ENCODE data around the gene DEXI. TPM values are rescaled to one million over a fixed set of nuclear protein-coding genes. Genes with fewer than 3 reads are reported as not detected.

Gene DEXI
- total and polyA plus RNA-seq, 2 of the 13 experiments (the other 11 are each of a cell fraction or from before 2014, with no cell fraction given), result 51.5 to 70.4 TPM

GRCh38 chr16:10988164-10988803 is 46.0 kb upstream of the DEXI start (continued):
- TF ChIP-seq SMARCE1 (IDR thresholded peaks at IDR 0.05; ENCODE audit: borderline replicate concordance), result no peak
- no peak for TF ChIP-seq ZBTB2 (CRISPR knock-in tag; IDR thresholded peaks at IDR 0.05; ENCODE audit: low read depth)
- TF ChIP-seq, protein P1, sequence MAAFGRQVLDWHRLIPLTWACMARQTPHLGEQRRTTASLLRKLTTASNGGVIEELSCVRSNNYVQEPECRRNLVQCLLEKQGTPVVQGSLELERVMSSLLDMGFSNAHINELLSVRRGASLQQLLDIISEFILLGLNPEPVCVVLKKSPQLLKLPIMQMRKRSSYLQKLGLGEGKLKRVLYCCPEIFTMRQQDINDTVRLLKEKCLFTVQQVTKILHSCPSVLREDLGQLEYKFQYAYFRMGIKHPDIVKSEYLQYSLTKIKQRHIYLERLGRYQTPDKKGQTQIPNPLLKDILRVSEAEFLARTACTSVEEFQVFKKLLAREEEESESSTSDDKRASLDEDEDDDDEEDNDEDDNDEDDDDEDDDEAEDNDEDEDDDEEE (CRISPR knock-in tag; IDR thresholded peaks at IDR 0.05), result no peak
- no peak for TF ChIP-seq ZNF180 (CRISPR knock-in tag; IDR thresholded peaks at IDR 0.05; ENCODE audit: borderline replicate concordance, low read depth)
- 0 out of 2 replicates have a peak, but pooled peaks have one; percentile 37 for TF ChIP-seq ZNF761 (CRISPR knock-in tag; conservative IDR thresholded peaks at IDR 0.05)
- TF ChIP-seq, protein P2, sequence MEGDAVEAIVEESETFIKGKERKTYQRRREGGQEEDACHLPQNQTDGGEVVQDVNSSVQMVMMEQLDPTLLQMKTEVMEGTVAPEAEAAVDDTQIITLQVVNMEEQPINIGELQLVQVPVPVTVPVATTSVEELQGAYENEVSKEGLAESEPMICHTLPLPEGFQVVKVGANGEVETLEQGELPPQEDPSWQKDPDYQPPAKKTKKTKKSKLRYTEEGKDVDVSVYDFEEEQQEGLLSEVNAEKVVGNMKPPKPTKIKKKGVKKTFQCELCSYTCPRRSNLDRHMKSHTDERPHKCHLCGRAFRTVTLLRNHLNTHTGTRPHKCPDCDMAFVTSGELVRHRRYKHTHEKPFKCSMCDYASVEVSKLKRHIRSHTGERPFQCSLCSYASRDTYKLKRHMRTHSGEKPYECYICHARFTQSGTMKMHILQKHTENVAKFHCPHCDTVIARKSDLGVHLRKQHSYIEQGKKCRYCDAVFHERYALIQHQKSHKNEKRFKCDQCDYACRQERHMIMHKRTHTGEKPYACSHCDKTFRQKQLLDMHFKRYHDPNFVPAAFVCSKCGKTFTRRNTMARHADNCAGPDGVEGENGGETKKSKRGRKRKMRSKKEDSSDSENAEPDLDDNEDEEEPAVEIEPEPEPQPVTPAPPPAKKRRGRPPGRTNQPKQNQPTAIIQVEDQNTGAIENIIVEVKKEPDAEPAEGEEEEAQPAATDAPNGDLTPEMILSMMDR (CRISPR knock-in tag; IDR thresholded peaks at IDR 0.05), result peak; percentile 51
- no peak for TF ChIP-seq LCORL (IDR thresholded peaks at IDR 0.05)
- no peak for TF ChIP-seq LCORL (CRISPR knock-in tag; IDR thresholded peaks at IDR 0.05)
- TF ChIP-seq FOSL1 (CRISPR knock-in tag; IDR thresholded peaks at IDR 0.05; ENCODE audit: borderline replicate concordance), result no peak
- TF ChIP-seq ZC3H13 (CRISPR knock-in tag; IDR thresholded peaks at IDR 0.05), result no peak
- no peak for TF ChIP-seq ZNF839 (CRISPR knock-in tag; IDR thresholded peaks at IDR 0.05; ENCODE audit: borderline replicate concordance)
- TF ChIP-seq ZNF501 (CRISPR knock-in tag; IDR thresholded peaks at IDR 0.05), result no peak
- peak; percentile 66 for TF ChIP-seq STAG1 (CRISPR knock-in tag; IDR thresholded peaks at IDR 0.05)
- TF ChIP-seq DZIP1 (CRISPR knock-in tag; IDR thresholded peaks at IDR 0.05), result no peak
- TF ChIP-seq SCMH1 (CRISPR knock-in tag; IDR thresholded peaks at IDR 0.05; ENCODE audit: borderline replicate concordance), result no peak
- TF ChIP-seq XRCC5 (optimal IDR thresholded peaks at IDR 0.05; ENCODE audit: low read length), result peak; percentile 62
- TF ChIP-seq PAWR (CRISPR knock-in tag; IDR thresholded peaks at IDR 0.05; ENCODE audit: borderline replicate concordance), result 0 out of 2 replicates have a peak, but pooled peaks have one; percentile 28
- TF ChIP-seq, protein P3, sequence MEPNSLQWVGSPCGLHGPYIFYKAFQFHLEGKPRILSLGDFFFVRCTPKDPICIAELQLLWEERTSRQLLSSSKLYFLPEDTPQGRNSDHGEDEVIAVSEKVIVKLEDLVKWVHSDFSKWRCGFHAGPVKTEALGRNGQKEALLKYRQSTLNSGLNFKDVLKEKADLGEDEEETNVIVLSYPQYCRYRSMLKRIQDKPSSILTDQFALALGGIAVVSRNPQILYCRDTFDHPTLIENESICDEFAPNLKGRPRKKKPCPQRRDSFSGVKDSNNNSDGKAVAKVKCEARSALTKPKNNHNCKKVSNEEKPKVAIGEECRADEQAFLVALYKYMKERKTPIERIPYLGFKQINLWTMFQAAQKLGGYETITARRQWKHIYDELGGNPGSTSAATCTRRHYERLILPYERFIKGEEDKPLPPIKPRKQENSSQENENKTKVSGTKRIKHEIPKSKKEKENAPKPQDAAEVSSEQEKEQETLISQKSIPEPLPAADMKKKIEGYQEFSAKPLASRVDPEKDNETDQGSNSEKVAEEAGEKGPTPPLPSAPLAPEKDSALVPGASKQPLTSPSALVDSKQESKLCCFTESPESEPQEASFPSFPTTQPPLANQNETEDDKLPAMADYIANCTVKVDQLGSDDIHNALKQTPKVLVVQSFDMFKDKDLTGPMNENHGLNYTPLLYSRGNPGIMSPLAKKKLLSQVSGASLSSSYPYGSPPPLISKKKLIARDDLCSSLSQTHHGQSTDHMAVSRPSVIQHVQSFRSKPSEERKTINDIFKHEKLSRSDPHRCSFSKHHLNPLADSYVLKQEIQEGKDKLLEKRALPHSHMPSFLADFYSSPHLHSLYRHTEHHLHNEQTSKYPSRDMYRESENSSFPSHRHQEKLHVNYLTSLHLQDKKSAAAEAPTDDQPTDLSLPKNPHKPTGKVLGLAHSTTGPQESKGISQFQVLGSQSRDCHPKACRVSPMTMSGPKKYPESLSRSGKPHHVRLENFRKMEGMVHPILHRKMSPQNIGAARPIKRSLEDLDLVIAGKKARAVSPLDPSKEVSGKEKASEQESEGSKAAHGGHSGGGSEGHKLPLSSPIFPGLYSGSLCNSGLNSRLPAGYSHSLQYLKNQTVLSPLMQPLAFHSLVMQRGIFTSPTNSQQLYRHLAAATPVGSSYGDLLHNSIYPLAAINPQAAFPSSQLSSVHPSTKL (CRISPR knock-in tag; IDR thresholded peaks at IDR 0.05), result no peak
- 0 out of 2 replicates have a peak, but pooled peaks have one; percentile 30 for TF ChIP-seq HNRNPL (IDR thresholded peaks at IDR 0.05; ENCODE audit: low read depth, low read length)
